ENCODE measurements around the gene KCTD6. TPM values are rescaled to one million over a fixed set of nuclear protein-coding genes. Genes with fewer than 3 reads are reported as not detected.
A peak's percentile ranks its signal among the peaks of the same experiment; 100 is the strongest.

The KCTD6 gene
- total RNA-seq, 4 donors from 2014 or later: 16.1 to 19.4 (median 17.8) TPM

GRCh38 chr3:58484045-58484721, 7.7 kb upstream of the KCTD6 start:
- no peaks in the 10 kb centered on the region for H3K36me3 ChIP-seq
- H3K27me3 ChIP-seq: no peaks in the 10 kb centered on the region
- 56 to 62% methylated on average over 7 of the region's 7 CpGs for WGBS, 2 donors
- no peak for DNase-seq (ENCODE audit: low spot score in 2 of 2)
- H3K27ac ChIP-seq: peak overlapping the region in 1 of 4 donors; percentile 28
- H3K4me1 ChIP-seq: peaks cover 0 to 12% (median 0%) of the 10 kb centered on the region in 4 donors
- H3K4me3 ChIP-seq: no peak overlapping the region
- no peak for TF ChIP-seq EP300 (IDR thresholded peaks at IDR 0.05)
- TF ChIP-seq POLR2A (IDR thresholded peaks at IDR 0.05): no peak
- no peak for TF ChIP-seq CTCF (IDR thresholded peaks at IDR 0.05)
- H3K9me3 ChIP-seq: peaks cover 0 to 5% (median 0%) of the 10 kb centered on the region in 4 donors

GRCh38 chr3:58484722-58485069, 7.2 kb upstream of the KCTD6 start:
- peak overlapping the region in 1 of 4 donors; percentile 28 for H3K27ac ChIP-seq
- peaks cover 0 to 12% (median 0%) of the 10 kb centered on the region in 4 donors for H3K4me1 ChIP-seq
- TF ChIP-seq EP300 (IDR thresholded peaks at IDR 0.05) (no peak), CTCF (IDR thresholded peaks at IDR 0.05) (no peak), POLR2A (IDR thresholded peaks at IDR 0.05) (no peak)
- H3K27me3 ChIP-seq: no peaks in the 10 kb centered on the region
- H3K4me3 ChIP-seq: no peak overlapping the region
- DNase-seq (ENCODE audit: low spot score in 2 of 2): no peak
- no peaks in the 10 kb centered on the region for H3K36me3 ChIP-seq
- WGBS, 2 donors: 64 to 66% methylated on average over 3 of the region's 3 CpGs
- peaks cover 0 to 5% (median 0%) of the 10 kb centered on the region in 4 donors for H3K9me3 ChIP-seq

- no peaks in the 10 kb centered on the region for H3K9me3 ChIP-seq
- H3K4me3 ChIP-seq: no peak overlapping the region
- peaks cover 0 to 22% (median 6%) of the 10 kb centered on the region in 4 donors for H3K4me1 ChIP-seq
- no peaks in the 10 kb centered on the region for H3K36me3 ChIP-seq
- no peaks in the 10 kb centered on the region for H3K27me3 ChIP-seq
- DNase-seq (ENCODE audit: low spot score in 2 of 2): no peak
- TF ChIP-seq CTCF (IDR thresholded peaks at IDR 0.05): no peak
- TF ChIP-seq EP300 (IDR thresholded peaks at IDR 0.05): no peak
- no peak for TF ChIP-seq POLR2A (IDR thresholded peaks at IDR 0.05)
- WGBS, 2 donors: 71% methylated on average over 6 of the region's 6 CpGs
- no peak overlapping the region for H3K27ac ChIP-seq
Measured at GRCh38 chr3:58485801-58486435, 6.0 kb upstream of the KCTD6 start.

GRCh38 chr3:58487140-58487886, 4.6 kb upstream of the KCTD6 start:
- H3K4me3 ChIP-seq: no peak overlapping the region
- H3K4me1 ChIP-seq: peaks cover 0 to 28% (median 9%) of the 10 kb centered on the region in 4 donors
- DNase-seq (ENCODE audit: low spot score in 2 of 2): no peak
- TF ChIP-seq CTCF (IDR thresholded peaks at IDR 0.05) (no peak), EP300 (IDR thresholded peaks at IDR 0.05) (no peak), POLR2A (IDR thresholded peaks at IDR 0.05) (no peak)
- H3K27ac ChIP-seq: no peak overlapping the region
- no peaks in the 10 kb centered on the region for H3K9me3 ChIP-seq
- WGBS, 2 donors: 64 to 65% methylated on average over 18 of the region's 18 CpGs
- no peaks in the 10 kb centered on the region for H3K36me3 ChIP-seq
- no peaks in the 10 kb centered on the region for H3K27me3 ChIP-seq

- no peak for TF ChIP-seq POLR2A (IDR thresholded peaks at IDR 0.05)
- no peak for TF ChIP-seq CTCF (IDR thresholded peaks at IDR 0.05)
- TF ChIP-seq EP300 (IDR thresholded peaks at IDR 0.05): no peak
- DNase-seq (ENCODE audit: low spot score in 2 of 2): no peak
- H3K9me3 ChIP-seq: no peaks in the 10 kb centered on the region
- H3K4me3 ChIP-seq: no peak overlapping the region
- H3K27me3 ChIP-seq: no peaks in the 10 kb centered on the region
- no peaks in the 10 kb centered on the region for H3K36me3 ChIP-seq
- no peak overlapping the region for H3K27ac ChIP-seq
- H3K4me1 ChIP-seq: peaks cover 3 to 41% (median 22%) of the 10 kb centered on the region in 4 donors
- 19 to 21% methylated on average over 2 of the region's 2 CpGs for WGBS, 2 donors
Measured at GRCh38 chr3:58488967-58489366, 2.9 kb upstream of the KCTD6 start.
